Sciatic nerve (tissue), 2 donors: ENCODE results near the gene TSGA10IP. TPM values are rescaled to one million over a fixed set of nuclear protein-coding genes. Genes with fewer than 3 reads are reported as not detected.
"Not testable (repeated sequence)": the region's sequence is repeated elsewhere in the genome, so short reads cannot be mapped to it uniquely, and the experiment has no call there.

Experiments used
- ATAC-seq: fragments of 200-7000 bp; cut with Tn5 transposase; one replicate; pipeline ENCODE4 v1.9.1; 2020; ENCODE audit warnings: mild to moderate bottlenecking, moderate library complexity
- DNase-seq: peaks from one replicate; pipeline ENCODE4 v3.0.0-alpha.2; 2020; ENCODE audit warnings: low spot score
- intact Hi-C: fragments of 100-400 bp; cut with DNase I; formaldehyde crosslinking; loops from one replicate; pipeline ENCODE4 v1.14.2; 2022
- total RNA-seq: library from RNA; stranded (reverse); fragmentation: NEBNext Ultra II Directional; extraction: Animal tissue kit (Norgen Biotek cat#: 25700); gene quantifications from one replicate; pipeline ENCODE4 v1.2.1, GENCODE V29; 2021
- donor health status: DM: no; HTN: no; CAD: no.
- donor health status: DM: no; HTN: no; CAD: no.

The TSGA10IP gene
- total RNA-seq, 1 donor from 2014 or later = not detected

- no peak for ATAC-seq
- intact Hi-C loops = no loop called here
- no peak for DNase-seq
These were observed 1.1 kb upstream of the TSGA10IP start for GRCh38 chr11:65944191-65944590.

DNA sequence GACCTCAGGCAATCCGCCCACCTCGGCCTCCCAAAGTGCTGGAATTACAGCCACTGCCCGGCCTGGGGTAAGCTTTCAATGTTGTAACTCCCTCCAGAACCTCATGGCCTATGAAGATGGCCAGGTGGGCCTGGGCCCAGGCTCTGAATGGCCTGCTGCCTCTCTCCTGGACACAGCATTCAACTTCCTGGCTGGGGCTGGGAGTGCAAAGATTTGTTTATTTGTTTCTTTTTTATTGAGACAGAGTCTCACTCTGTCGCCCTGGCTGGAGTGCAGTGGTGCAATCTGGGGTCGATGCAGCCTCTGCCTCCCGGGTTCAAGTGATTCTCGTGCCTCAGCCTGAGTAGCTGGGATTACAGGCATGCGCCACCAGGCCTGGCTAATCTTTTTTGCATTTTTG, 513 bp upstream of the TSGA10IP start:
- no peak for DNase-seq
- intact Hi-C loops = no loop called here
- no peak for ATAC-seq

GRCh38 chr11:65945941-65946558, 770 bp downstream of the TSGA10IP start:
- intact Hi-C loops = no loop called here
- ATAC-seq (no peak), DNase-seq (no peak)

GRCh38 chr11:65946655-65947054, 1.4 kb downstream of the TSGA10IP start:
- intact Hi-C loops = no loop called here
- ATAC-seq (no peak), DNase-seq (no peak)

DNA sequence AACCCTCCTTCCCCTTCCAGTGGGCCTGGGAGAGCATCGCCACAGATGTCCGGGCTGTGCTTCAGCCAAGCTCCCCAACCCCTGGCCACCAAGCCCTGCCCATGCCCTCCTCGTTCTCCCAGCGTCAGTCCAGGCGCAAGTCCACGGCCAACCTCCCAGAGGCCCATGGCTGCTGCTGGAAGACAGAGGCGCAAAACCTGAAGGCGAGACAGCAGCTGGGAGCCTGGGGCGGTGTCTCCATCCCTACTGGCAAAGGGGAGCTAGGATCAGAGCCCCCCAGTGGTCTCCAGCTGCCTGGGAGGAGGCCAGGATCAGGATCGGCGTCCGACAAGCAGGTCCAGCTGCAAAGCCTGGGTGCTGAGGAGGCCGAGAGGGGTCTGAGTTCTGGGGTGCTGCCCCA, 1.9 kb downstream of the TSGA10IP start:
- intact Hi-C loops = no loop called here
- ATAC-seq (no peak), DNase-seq (no peak)

DNA sequence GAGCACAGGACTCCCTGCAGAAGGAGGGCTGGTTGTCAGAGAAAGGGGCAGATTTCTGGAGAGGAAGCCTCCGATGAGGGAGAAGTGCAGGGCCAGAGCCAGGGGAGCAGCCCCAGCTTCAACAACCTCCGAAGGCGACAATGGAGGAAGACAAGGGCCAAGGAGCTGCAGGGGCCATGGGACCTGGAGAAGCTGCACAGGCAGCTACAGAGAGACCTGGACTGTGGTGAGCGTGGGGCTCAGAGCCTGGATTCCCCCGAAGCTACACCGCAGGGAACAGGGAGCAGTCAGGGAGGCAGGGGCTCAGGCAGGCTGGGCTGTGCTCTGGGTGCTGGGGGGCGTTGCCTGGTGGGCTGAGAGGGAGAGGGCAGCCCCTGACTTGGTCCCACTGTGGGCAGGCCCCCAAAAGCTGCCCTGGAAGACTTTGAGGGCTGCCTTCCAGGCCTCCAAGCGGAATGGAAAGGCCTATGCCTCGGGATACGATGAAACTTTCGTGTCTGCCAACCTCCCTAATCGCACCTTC, 2.4 kb downstream of the TSGA10IP start:
- intact Hi-C loops = no loop called here
- DNase-seq (no peak), ATAC-seq (no peak)

- intact Hi-C loops, ATAC-seq, DNase-seq: not testable (repeated sequence)
These were observed 5.4 kb downstream of the TSGA10IP start for GRCh38 chr11:65950711-65951110.

GRCh38 chr11:65951641-65952040, 6.4 kb downstream of the TSGA10IP start:
- intact Hi-C loops, DNase-seq, ATAC-seq: not testable (repeated sequence)

- DNase-seq = no peak
- no peak for ATAC-seq
- intact Hi-C loops = no loop called here
These were observed 6.8 kb downstream of the TSGA10IP start for GRCh38 chr11:65952052-65952521.

DNA sequence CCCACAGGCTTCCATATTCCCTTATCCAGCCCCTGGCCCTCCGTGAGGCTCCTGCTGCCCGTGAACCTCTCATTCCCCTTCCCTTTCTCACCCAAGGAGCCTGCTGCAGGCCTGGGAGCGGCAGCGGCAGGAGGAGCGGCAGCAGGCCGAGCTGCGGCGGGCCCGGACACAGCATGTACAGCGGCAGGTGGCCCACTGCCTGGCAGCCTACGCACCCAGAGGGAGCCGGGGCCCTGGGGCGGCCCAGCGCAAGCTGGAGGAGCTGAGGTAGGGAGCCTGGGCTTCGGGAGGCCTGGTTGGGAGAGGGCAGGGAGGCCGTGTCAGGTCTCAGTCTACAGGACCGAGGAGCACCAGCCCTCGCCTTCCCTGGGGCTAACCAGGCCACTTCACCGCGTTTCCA, 8.2 kb downstream of the TSGA10IP start:
- intact Hi-C loops = no loop called here
- DNase-seq (no peak), ATAC-seq (no peak)

GRCh38 chr11:65954771-65955170, 9.5 kb downstream of the TSGA10IP start:
- intact Hi-C loops = no loop called here
- no peak for DNase-seq
- ATAC-seq = no peak

GRCh38 chr11:65958291-65958690, 13.0 kb downstream of the TSGA10IP start:
- intact Hi-C loops = no loop called here
- ATAC-seq = no peak

DNA sequence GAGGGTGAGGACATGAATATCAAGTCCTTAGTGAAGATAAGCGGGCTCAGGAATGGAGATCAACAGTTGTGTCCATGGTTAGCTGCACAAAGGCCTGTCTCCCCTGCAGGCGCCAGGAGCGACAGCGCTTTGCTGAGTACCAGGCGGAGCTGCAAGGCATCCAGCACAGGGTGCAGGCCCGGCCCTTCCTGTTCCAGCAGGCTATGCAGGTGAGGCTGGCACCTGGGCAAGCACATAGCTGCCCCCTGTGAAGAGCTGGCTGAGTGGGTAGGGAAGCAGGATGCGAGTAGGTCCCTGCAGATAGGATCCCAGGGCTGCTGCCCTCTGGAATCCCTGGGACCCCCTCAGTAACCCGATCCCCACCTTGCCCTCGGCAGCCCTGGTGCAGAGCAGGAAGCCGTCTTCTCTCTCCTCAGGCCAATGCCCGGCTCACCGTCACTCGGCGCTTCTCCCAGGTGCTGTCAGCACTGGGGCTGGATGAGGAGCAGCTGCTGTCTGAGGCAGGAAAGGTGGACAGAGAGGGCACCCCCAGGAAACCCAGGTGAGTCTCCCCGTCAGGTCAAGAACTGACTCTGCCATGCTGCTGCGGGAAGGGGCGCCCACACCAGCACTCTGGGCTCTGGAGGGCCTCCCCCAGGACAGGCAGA, 13.6 kb downstream of the TSGA10IP start:
- DNase-seq = no peak
- ATAC-seq = no peak
- intact Hi-C loops = no loop called here

More at GRCh38 chr11:65958291-65958690, 13.0 kb downstream of the TSGA10IP start:
- no peak for DNase-seq

- ATAC-seq = peak; percentile 22
- DNase-seq = no peak
- intact Hi-C loops = no loop called here
These were observed 15.6 kb downstream of the TSGA10IP start for GRCh38 chr11:65960824-65961266.

- intact Hi-C loops = no loop called here
- DNase-seq (peak; percentile 98), ATAC-seq (peak; percentile 99)
These were observed 16.2 kb downstream of the TSGA10IP start, which contains the start of gene SART1 for GRCh38 chr11:65961267-65962140. TSS of gene SART1 (plus strand) at chr11:65961734. CDS start at chr11:65961781, 47 bp downstream.

DNA sequence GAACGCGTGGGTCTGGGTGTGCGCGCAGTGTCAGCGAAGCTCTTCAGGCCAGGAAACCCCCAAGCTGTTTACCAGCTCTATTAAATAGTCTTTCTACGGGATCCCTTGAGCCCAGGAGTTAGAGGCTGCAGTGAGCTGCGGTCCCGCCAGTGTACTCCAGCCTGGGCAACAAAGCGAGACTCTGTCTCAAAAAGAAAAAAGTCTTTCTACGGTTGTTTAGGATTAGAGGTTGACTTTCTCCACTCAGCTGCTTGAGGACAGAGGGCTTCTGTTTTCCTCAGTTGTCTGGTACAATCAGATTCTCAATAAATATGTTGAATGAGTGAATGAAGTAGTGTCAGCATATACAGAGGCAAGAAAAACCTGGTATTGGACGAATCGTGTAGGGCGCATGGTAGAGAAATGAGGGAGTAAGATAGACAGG, 16.9 kb downstream of the TSGA10IP start:
- ATAC-seq = no peak
- intact Hi-C loops = no loop called here
- no peak for DNase-seq

DNA sequence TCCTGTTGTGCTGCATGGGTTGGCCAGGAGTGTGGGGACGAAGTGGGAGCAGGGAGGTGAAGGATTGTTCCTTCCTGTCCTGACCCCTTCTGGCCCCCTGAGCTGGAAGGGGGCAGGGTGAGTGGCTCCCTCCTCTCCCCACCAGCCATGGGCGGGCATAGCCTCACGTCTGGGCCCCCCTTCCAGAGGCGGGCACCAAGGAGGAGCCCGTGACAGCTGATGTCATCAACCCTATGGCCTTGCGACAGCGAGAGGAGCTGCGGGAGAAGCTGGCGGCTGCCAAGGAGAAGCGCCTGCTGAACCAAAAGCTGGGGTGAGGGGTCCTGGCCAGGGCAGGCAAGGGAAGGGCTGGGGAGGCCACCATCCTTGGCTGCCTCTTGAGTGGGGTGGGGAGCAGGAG, 19.6 kb downstream of the TSGA10IP start:
- DNase-seq = no peak
- ATAC-seq = no peak
- intact Hi-C loops = no loop called here

- DNase-seq (no peak), ATAC-seq (no peak)
- intact Hi-C loops = no loop called here
These were observed 20.9 kb downstream of the TSGA10IP start for GRCh38 chr11:65965986-65966762.
